ENCODE data around the gene CXCR5. TPM values are rescaled to one million over a fixed set of nuclear protein-coding genes. Genes with fewer than 3 reads are reported as not detected.

Gene CXCR5
- total and polyA plus RNA-seq, 7 donors = under 0.01 to 11.5 (median 0.23) TPM; not detected in 4

DNA sequence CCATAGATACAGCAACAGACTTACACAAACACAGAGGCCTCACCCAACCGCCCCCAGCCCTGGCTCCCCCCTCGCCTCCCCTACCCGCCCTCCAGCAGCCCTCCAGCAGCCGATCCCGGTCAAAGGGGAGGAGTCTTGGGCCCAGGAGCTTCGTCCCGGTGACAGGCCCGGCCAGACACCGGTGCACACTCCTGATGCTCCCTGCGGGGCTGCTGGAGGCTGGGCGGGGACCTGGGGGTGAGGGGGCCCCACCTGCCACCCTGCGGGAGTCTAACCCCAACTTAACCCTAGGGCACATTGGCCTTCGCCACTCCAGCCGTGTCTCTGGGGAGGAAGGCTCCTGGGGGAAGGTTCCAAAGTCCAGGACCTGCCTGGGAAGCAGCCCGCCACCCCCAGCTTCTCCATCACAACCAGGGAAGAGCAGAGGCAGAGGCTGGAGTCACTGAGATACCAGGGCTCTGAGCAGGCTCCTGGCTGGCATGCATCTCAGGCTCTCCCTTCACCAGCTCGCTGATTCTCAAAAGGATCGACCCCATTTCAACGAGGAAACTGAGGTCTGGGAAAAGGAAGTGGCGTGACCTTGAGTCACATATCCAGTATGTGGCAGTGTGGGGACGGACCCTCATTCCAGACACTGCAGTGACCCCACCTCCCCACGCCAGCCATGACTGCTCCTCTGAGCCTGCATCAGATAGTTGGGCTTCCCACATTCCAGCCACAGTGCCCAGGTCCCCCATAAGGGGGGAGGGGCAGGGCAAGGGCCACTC lies 27.6 kb downstream of the CXCR5 start:
- H3K4me3 ChIP-seq = peak overlapping the region; percentile 29 to 52 (median 45)
- peak; percentile 76 for DNase-seq
- no peaks in the 10 kb centered on the region for H3K27me3 ChIP-seq
- H3K4me1 ChIP-seq = peaks cover 0 to 97% (median 93%) of the 10 kb centered on the region in 4 donors
- no peaks in the 10 kb centered on the region for H3K9me3 ChIP-seq
- 12 to 41% methylated on average over 21 of the region's 21 CpGs for WGBS, 2 donors
- peaks cover 0 to 14% (median 7%) of the 10 kb centered on the region in 4 donors for H3K36me3 ChIP-seq
- TF ChIP-seq POLR2AphosphoS5 (IDR thresholded peaks at IDR 0.05) (no peak), CTCF (IDR thresholded peaks at IDR 0.05) (no peak), EP300 (IDR thresholded peaks at IDR 0.05) (no peak), POLR2A (IDR thresholded peaks at IDR 0.05) (no peak)
- intact Hi-C loops (cut with DNase I) = no loop called here
- H3K27ac ChIP-seq = peak overlapping the region; percentile 95 to 100 (median 100)

- no peak for TF ChIP-seq CTCF (IDR thresholded peaks at IDR 0.05)
- TF ChIP-seq POLR2A (IDR thresholded peaks at IDR 0.05) = peak in 1 of 2 donors; percentile 45
- TF ChIP-seq EP300 (IDR thresholded peaks at IDR 0.05) = no peak
- peak; percentile 39 to 80 (median 57) for TF ChIP-seq POLR2AphosphoS5 (IDR thresholded peaks at IDR 0.05)
- Histone ChIP-seq H3K36me3 (peaks cover 0 to 9% (median 7%) of the 10 kb centered on the region in 4 donors), H3K4me1 (peaks cover 0 to 100% (median 98%) of the 10 kb centered on the region in 4 donors), H3K9me3 (no peaks in the 10 kb centered on the region), H3K4me3 (peak overlapping the region; percentile 6 to 52 (median 45)), H3K27ac (peak overlapping the region; percentile 95 to 100 (median 100)), H3K27me3 (no peaks in the 10 kb centered on the region)
- intact Hi-C loops (cut with DNase I) = no loop called here
- DNase-seq = peak; percentile 97
- WGBS, 2 donors = 9 to 29% methylated on average over 23 of the region's 23 CpGs
Measured at GRCh38 chr11:118911880-118912741, 28.4 kb downstream of the CXCR5 start.

DNA sequence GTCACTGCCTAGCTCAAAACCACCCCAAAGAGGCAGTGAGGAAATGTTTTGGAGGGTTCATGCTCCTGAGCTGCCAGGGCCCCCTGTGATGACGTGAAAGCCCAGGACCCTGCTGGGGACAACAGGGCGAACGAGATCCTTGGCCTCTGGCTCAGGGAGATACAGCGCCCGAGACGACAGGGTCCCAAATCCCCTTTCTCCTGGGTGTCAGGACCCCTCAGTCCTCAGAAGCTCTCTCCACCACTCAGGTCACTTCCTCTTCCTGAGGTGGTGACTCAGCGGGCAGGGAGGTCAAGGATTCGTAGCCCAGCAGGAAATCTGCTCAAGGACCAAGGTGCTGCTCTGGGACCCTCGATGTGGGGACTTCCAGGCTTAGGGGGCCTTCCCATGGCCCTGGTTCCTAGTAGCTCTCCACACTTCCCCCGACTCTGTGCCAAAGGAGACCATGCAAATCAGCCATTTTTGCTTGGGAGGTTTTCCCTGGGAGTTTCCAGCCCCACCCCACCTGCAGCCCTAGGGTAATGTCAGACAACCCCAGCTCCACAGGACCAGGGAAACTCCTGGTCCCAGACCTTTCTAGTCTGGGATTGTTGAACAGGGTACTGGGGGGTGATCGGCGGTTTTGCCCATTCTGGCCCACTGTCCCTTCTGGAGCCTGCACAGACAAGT lies 29.2 kb downstream of the CXCR5 start:
- no peaks in the 10 kb centered on the region for H3K27me3 ChIP-seq
- WGBS, 2 donors = 33% methylated on average over 12 of the region's 12 CpGs
- H3K36me3 ChIP-seq = peaks cover 0 to 5% (median under 1%) of the 10 kb centered on the region in 4 donors
- no peaks in the 10 kb centered on the region for H3K9me3 ChIP-seq
- no peak for DNase-seq
- no peak for TF ChIP-seq POLR2AphosphoS5 (IDR thresholded peaks at IDR 0.05)
- no peak for TF ChIP-seq CTCF (IDR thresholded peaks at IDR 0.05)
- TF ChIP-seq EP300 (IDR thresholded peaks at IDR 0.05) = no peak
- no peak for TF ChIP-seq POLR2A (IDR thresholded peaks at IDR 0.05)
- peaks cover 0 to 100% (median 98%) of the 10 kb centered on the region in 4 donors for H3K4me1 ChIP-seq
- peak overlapping the region in 2 of 4 donors; percentile 49 to 52 for H3K4me3 ChIP-seq
- intact Hi-C loops (cut with DNase I) = no loop called here
- H3K27ac ChIP-seq = peak overlapping the region; percentile 95 to 100 (median 100)

- H3K9me3 ChIP-seq = no peaks in the 10 kb centered on the region
- DNase-seq = no peak
- intact Hi-C loops (cut with DNase I) = no loop called here
- WGBS, 2 donors = 9 to 11% methylated on average over 9 of the region's 9 CpGs
- no peak for TF ChIP-seq POLR2A (IDR thresholded peaks at IDR 0.05)
- no peak for TF ChIP-seq CTCF (IDR thresholded peaks at IDR 0.05)
- no peak for TF ChIP-seq EP300 (IDR thresholded peaks at IDR 0.05)
- TF ChIP-seq POLR2AphosphoS5 (IDR thresholded peaks at IDR 0.05) = no peak
- peak overlapping the region in 1 of 4 donors; percentile 6 for H3K4me3 ChIP-seq
- peak overlapping the region; percentile 95 to 100 (median 100) for H3K27ac ChIP-seq
- peaks cover 0 to 100% (median 98%) of the 10 kb centered on the region in 4 donors for H3K4me1 ChIP-seq
- no peaks in the 10 kb centered on the region for H3K36me3 ChIP-seq
- H3K27me3 ChIP-seq = no peaks in the 10 kb centered on the region
Measured at GRCh38 chr11:118913411-118914125, 29.9 kb downstream of the CXCR5 start.

Measured in sigmoid colon (tissue), 7 donors.